ENCODE measurements around the gene BEST4. TPM values are rescaled to one million over a fixed set of nuclear protein-coding genes. Genes with fewer than 3 reads are reported as not detected.

The BEST4 gene
- total and polyA plus RNA-seq, 10 donors = 0.16 to 0.89 (median 0.40) TPM; not detected in 3

GRCh38 chr1:44790968-44791801 is 3.2 kb upstream of the BEST4 start:
- DNase-seq = peak; percentile 61
- 73 to 84% (median 75%) methylated on average over 7 of the region's 7 CpGs for WGBS, 5 donors
- intact Hi-C loops (cut with DNase I; ENCODE audit: low total_unique reads) = no loop called here

GRCh38 chr1:44787506-44787905 is 464 bp downstream of the BEST4 start:
- 91 to 98% (median 97%) methylated on average over 10 of the region's 10 CpGs for WGBS, 5 donors
- Histone ChIP-seq H3K36me3 (no peaks in the 10 kb centered on the region), H3K27me3 (replicated peaks in 1 of 7) (no peaks in the 10 kb centered on the region), H3K9me3 (no peaks in the 10 kb centered on the region), H3K27ac (peak overlapping the region in 1 of 8 donors; percentile 5), H3K4me1 (peaks cover 12 to 44% (median 40%) of the 10 kb centered on the region in 6 donors), H3K4me3 (no peak overlapping the region)
- intact Hi-C loops (cut with DNase I; ENCODE audit: low total_unique reads) = loop anchor here (5.0 to 10.0 kb wide), 2 partner anchors 35 to 53 kb away; partner anchors contain the start of genes KIF2C and RNU5D-1
- DNase-seq = no peak
- TF ChIP-seq POLR2A (IDR thresholded peaks at IDR 0.05) (no peak), POLR2AphosphoS5 (IDR thresholded peaks at IDR 0.05) (no peak), CTCF (IDR thresholded peaks at IDR 0.05 in 8 of 11, conservative IDR thresholded peaks at IDR 0.05 in 3 of 11) (no peak)

More at GRCh38 chr1:44790968-44791801, 3.2 kb upstream of the BEST4 start:
- Histone ChIP-seq H3K9me3 (no peaks in the 10 kb centered on the region), H3K27me3 (replicated peaks in 1 of 7) (no peaks in the 10 kb centered on the region), H3K4me3 (no peak overlapping the region), H3K4me1 (peaks cover 0 to 7% (median 6%) of the 10 kb centered on the region in 6 donors), H3K27ac (no peak overlapping the region), H3K36me3 (no peaks in the 10 kb centered on the region)
- TF ChIP-seq POLR2A (IDR thresholded peaks at IDR 0.05) = no peak
- TF ChIP-seq POLR2AphosphoS5 (IDR thresholded peaks at IDR 0.05) = no peak
- no peak for TF ChIP-seq CTCF (IDR thresholded peaks at IDR 0.05 in 8 of 11, conservative IDR thresholded peaks at IDR 0.05 in 3 of 11)

DNA sequence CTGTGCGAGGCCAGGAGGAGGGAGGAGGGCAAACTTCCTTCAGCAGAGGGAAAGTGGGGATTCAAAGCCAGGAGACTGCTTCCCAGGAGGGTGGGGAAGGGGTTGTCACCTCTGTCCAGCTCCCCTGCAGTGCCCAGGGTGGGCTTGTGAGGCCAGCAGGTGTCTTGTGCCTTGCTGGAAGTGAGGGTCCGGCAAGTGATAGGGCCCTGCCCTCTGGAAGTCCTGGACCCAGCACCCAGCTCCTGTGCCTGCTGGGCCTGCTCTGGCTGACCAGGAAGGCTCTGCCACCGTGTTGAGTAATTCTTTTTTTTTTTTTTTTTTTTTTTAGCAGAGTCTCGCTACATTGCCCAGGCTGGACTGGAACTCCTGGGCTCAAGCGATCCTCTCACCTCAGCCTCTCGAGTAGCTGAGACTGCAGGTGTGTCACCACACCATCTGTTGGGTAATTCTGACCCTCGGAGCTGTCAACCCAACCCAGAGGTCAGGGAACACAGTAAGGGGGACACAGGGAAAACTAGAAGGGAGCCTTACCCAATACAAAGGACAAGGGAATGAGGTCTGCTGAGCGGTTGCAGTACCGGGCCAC is 1.0 kb downstream of the BEST4 start:
- H3K36me3 ChIP-seq = peaks cover 0 to 4% (median under 1%) of the 10 kb centered on the region in 6 donors
- DNase-seq = no peak
- 66 to 82% (median 75%) methylated on average over 8 to 9 of the region's 9 CpGs for WGBS, 5 donors
- peaks cover 12 to 44% (median 40%) of the 10 kb centered on the region in 6 donors for H3K4me1 ChIP-seq
- peak overlapping the region in 7 of 8 donors; percentile 11 to 82 (median 73) for H3K27ac ChIP-seq
- TF ChIP-seq POLR2A (IDR thresholded peaks at IDR 0.05) (no peak), CTCF (IDR thresholded peaks at IDR 0.05 in 8 of 11, conservative IDR thresholded peaks at IDR 0.05 in 3 of 11) (no peak), POLR2AphosphoS5 (IDR thresholded peaks at IDR 0.05) (no peak)
- peak overlapping the region in 4 of 8 donors; percentile 40 to 70 (median 49) for H3K4me3 ChIP-seq
- H3K27me3 ChIP-seq (replicated peaks in 1 of 7) = no peaks in the 10 kb centered on the region
- no peaks in the 10 kb centered on the region for H3K9me3 ChIP-seq
- intact Hi-C loops (cut with DNase I; ENCODE audit: low total_unique reads) = loop anchor here (5.0 to 10.0 kb wide), 2 partner anchors 35 to 52 kb away; partner anchors contain the start of genes KIF2C and RNU5D-1

Data from spleen (tissue), 11 donors.